Adipocyte (in vitro differentiated cells): Measurements from ENCODE around the gene FUT1.
"Not testable (repeated sequence)": the region's sequence is repeated elsewhere in the genome, so short reads cannot be mapped to it uniquely, and the experiment has no call there.

Experiments used
- DNase-seq: peaks from one replicate; pipeline ENCODE4 v3.0.0-alpha.2; 2015; ENCODE audit warnings: low read depth
- H3K27me3 ChIP-seq: replicated peaks from 2 replicates; pipeline ENCODE4 v1.7.0; 2013; ENCODE audit warnings: mild to moderate bottlenecking, low read length, moderate library complexity; ENCODE audit not compliant: control insufficient read depth, insufficient read depth
- H3K36me3 ChIP-seq: 2 replicates; pipeline ENCODE4 v1.7.0; 2013; ENCODE audit warnings: low read length, mild to moderate bottlenecking, moderate library complexity; ENCODE audit not compliant: control insufficient read depth, insufficient read depth, severe bottlenecking
- H3K4me1 ChIP-seq: 2 replicates; pipeline ENCODE4 v1.7.0; 2013; ENCODE audit warnings: mild to moderate bottlenecking, low read length, moderate library complexity; ENCODE audit not compliant: control insufficient read depth, insufficient read depth
- H3K4me3 ChIP-seq: 2 replicates; pipeline ENCODE4 v1.7.0; 2013; ENCODE audit warnings: mild to moderate bottlenecking, low read length, moderate library complexity
- H3K9ac ChIP-seq: 2 replicates; pipeline ENCODE4 v1.7.0; 2013; ENCODE audit warnings: mild to moderate bottlenecking, low read length, moderate library complexity
- H3K9me3 ChIP-seq: 2 replicates; pipeline ENCODE4 v1.7.0; 2013; ENCODE audit warnings: mild to moderate bottlenecking, low read length, moderate library complexity; ENCODE audit not compliant: control insufficient read depth

FUT1 gene

GRCh38 chr19:48765816-48766215, 13.4 kb upstream of the FUT1 start:
- not testable (repeated sequence) for H3K9ac ChIP-seq, H3K36me3 ChIP-seq, H3K9me3 ChIP-seq, H3K4me3 ChIP-seq, DNase-seq
- Histone ChIP-seq H3K4me1 (peaks cover 11% of the 10 kb centered on the region), H3K27me3 (peaks cover 29% of the 10 kb centered on the region)

GRCh38 chr19:48760504-48761205, 8.2 kb upstream of the FUT1 start:
- Histone ChIP-seq H3K9ac (no peak overlapping the region), H3K9me3 (no peaks in the 10 kb centered on the region), H3K4me3 (no peak overlapping the region), H3K36me3 (no peaks in the 10 kb centered on the region), H3K27me3 (peaks cover 38% of the 10 kb centered on the region), H3K4me1 (no peaks in the 10 kb centered on the region)
- no peak for DNase-seq

- Histone ChIP-seq H3K4me1 (no peaks in the 10 kb centered on the region), H3K27me3 (peaks cover 28% of the 10 kb centered on the region)
These were observed 5.3 kb upstream of the FUT1 start for GRCh38 chr19:48757741-48758144.

GRCh38 chr19:48757089-48757675, 4.7 kb upstream of the FUT1 start:
- H3K36me3 ChIP-seq, result no peaks in the 10 kb centered on the region
- no peaks in the 10 kb centered on the region for H3K9me3 ChIP-seq
- peaks cover 27% of the 10 kb centered on the region for H3K27me3 ChIP-seq
- no peak overlapping the region for H3K4me3 ChIP-seq
- H3K4me1 ChIP-seq, result no peaks in the 10 kb centered on the region
- no peak overlapping the region for H3K9ac ChIP-seq
- DNase-seq, result no peak

More at GRCh38 chr19:48757741-48758144, 5.3 kb upstream of the FUT1 start:
- Histone ChIP-seq H3K4me3 (no peak overlapping the region), H3K9ac (no peak overlapping the region), H3K9me3 (no peaks in the 10 kb centered on the region), H3K36me3 (no peaks in the 10 kb centered on the region)
- DNase-seq, result no peak

GRCh38 chr19:48756686-48757085, 4.2 kb upstream of the FUT1 start:
- Histone ChIP-seq H3K9me3 (no peaks in the 10 kb centered on the region), H3K36me3 (no peaks in the 10 kb centered on the region), H3K4me3 (no peak overlapping the region), H3K9ac (no peak overlapping the region), H3K27me3 (peaks cover 27% of the 10 kb centered on the region), H3K4me1 (no peaks in the 10 kb centered on the region)
- DNase-seq, result no peak

- no peaks in the 10 kb centered on the region for H3K36me3 ChIP-seq
- no peak overlapping the region for H3K4me3 ChIP-seq
- no peak overlapping the region for H3K9ac ChIP-seq
- H3K4me1 ChIP-seq, result no peaks in the 10 kb centered on the region
- no peaks in the 10 kb centered on the region for H3K9me3 ChIP-seq
- DNase-seq, result no peak
- H3K27me3 ChIP-seq, result peaks cover 26% of the 10 kb centered on the region
These were observed 3.8 kb upstream of the FUT1 start for GRCh38 chr19:48756212-48756611.

GRCh38 chr19:48755787-48756186, 3.3 kb upstream of the FUT1 start:
- Histone ChIP-seq H3K4me3 (no peak overlapping the region), H3K4me1 (no peaks in the 10 kb centered on the region), H3K9ac (no peak overlapping the region), H3K9me3 (no peaks in the 10 kb centered on the region), H3K27me3 (peaks cover 25% of the 10 kb centered on the region), H3K36me3 (no peaks in the 10 kb centered on the region)
- no peak for DNase-seq

- H3K27me3 ChIP-seq, result peaks cover 23% of the 10 kb centered on the region
These were observed 2.7 kb upstream of the FUT1 start, which contains the start of gene FGF21 for GRCh38 chr19:48755084-48755641. Gene FGF21, plus strand, starts transcription at chr19:48755524. Its CDS starts 713 bp downstream, at chr19:48756237.

GRCh38 chr19:48751845-48752495, 471 bp downstream of the FUT1 start:
- Histone ChIP-seq H3K36me3 (no peaks in the 10 kb centered on the region), H3K9ac (no peak overlapping the region), H3K4me3 (no peak overlapping the region), H3K9me3 (no peaks in the 10 kb centered on the region), H3K4me1 (no peaks in the 10 kb centered on the region), H3K27me3 (peaks cover 32% of the 10 kb centered on the region)
- DNase-seq, result no peak

More at GRCh38 chr19:48755084-48755641, 2.7 kb upstream of the FUT1 start, which contains the start of gene FGF21:
- Histone ChIP-seq H3K9ac (no peak within 1 kb of the TSS), H3K36me3 (no peaks in the 10 kb centered on the region), H3K4me1 (no peaks in the 10 kb centered on the region), H3K9me3 (no peaks in the 10 kb centered on the region), H3K4me3 (no peak within 1 kb of the TSS)
- DNase-seq, result no peak

GRCh38 chr19:48750771-48751504, 1.5 kb downstream of the FUT1 start:
- peaks cover 31% of the 10 kb centered on the region for H3K27me3 ChIP-seq
- no peak overlapping the region for H3K9ac ChIP-seq
- DNase-seq, result no peak
- H3K4me1 ChIP-seq, result no peaks in the 10 kb centered on the region
- H3K4me3 ChIP-seq, result no peak overlapping the region
- H3K36me3 ChIP-seq, result no peaks in the 10 kb centered on the region
- H3K9me3 ChIP-seq, result no peaks in the 10 kb centered on the region

- no peak overlapping the region for H3K4me3 ChIP-seq
- no peak overlapping the region for H3K9ac ChIP-seq
- H3K9me3 ChIP-seq, result no peaks in the 10 kb centered on the region
- no peaks in the 10 kb centered on the region for H3K4me1 ChIP-seq
- no peaks in the 10 kb centered on the region for H3K36me3 ChIP-seq
- peaks cover 31% of the 10 kb centered on the region for H3K27me3 ChIP-seq
- DNase-seq, result no peak
These were observed 2.1 kb downstream of the FUT1 start for GRCh38 chr19:48750351-48750750.
